Measurements from ENCODE around the gene SIL1.

Gene SIL1

DNA sequence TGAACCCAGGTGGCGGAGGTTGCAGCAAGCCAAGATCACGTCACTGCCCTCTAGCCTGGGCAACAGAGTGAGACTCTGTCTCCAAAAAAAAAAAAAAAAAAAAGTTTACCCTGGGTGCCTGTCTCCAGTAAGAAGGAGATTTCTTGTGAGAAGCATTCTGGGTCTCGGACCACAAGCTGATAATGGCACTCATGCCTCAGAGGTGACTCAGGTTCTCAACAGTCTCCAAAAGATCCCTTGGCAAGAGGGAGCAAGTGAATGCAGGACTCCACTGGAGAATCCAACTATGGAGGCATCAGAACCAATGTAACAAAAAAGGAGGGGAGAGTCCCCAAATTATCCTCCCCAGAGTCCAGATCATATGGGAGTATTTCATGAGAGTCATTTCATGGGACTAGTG, 217.0 kb downstream of the SIL1 start:
- TF ChIP-seq, protein P1, sequence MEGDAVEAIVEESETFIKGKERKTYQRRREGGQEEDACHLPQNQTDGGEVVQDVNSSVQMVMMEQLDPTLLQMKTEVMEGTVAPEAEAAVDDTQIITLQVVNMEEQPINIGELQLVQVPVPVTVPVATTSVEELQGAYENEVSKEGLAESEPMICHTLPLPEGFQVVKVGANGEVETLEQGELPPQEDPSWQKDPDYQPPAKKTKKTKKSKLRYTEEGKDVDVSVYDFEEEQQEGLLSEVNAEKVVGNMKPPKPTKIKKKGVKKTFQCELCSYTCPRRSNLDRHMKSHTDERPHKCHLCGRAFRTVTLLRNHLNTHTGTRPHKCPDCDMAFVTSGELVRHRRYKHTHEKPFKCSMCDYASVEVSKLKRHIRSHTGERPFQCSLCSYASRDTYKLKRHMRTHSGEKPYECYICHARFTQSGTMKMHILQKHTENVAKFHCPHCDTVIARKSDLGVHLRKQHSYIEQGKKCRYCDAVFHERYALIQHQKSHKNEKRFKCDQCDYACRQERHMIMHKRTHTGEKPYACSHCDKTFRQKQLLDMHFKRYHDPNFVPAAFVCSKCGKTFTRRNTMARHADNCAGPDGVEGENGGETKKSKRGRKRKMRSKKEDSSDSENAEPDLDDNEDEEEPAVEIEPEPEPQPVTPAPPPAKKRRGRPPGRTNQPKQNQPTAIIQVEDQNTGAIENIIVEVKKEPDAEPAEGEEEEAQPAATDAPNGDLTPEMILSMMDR (conservative IDR thresholded peaks at IDR 0.05; ENCODE audit: low read depth, low read length) = no peak
- no peak overlapping the region for H3K4me3 ChIP-seq (ENCODE audit: low read depth, low read length)
- DNase-seq (ENCODE audit: low read depth) = peak; percentile 52

DNA sequence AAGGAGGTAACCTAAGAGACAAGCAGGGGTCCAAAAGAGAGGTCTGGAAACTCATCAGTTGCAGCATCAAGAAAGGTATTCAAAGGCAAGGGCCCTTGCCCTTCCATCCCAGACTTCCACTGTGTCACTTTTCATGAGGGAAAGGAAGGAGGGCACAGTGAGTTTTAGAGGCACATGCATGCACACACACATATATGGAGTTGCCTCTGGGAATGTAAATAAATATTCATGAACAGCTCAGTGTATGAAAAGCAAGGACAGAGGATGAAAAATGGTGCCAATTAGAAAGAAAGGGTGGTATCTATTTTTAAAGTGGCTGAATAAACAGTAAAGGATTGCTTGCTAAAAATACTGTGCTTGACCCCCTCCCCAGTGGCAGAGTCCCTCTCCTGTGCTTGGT, 217.7 kb downstream of the SIL1 start:
- DNase-seq (ENCODE audit: low read depth) = no peak
- no peak overlapping the region for H3K4me3 ChIP-seq (ENCODE audit: low read depth, low read length)
- TF ChIP-seq, protein P1 (conservative IDR thresholded peaks at IDR 0.05; ENCODE audit: low read depth, low read length) = no peak

DNA sequence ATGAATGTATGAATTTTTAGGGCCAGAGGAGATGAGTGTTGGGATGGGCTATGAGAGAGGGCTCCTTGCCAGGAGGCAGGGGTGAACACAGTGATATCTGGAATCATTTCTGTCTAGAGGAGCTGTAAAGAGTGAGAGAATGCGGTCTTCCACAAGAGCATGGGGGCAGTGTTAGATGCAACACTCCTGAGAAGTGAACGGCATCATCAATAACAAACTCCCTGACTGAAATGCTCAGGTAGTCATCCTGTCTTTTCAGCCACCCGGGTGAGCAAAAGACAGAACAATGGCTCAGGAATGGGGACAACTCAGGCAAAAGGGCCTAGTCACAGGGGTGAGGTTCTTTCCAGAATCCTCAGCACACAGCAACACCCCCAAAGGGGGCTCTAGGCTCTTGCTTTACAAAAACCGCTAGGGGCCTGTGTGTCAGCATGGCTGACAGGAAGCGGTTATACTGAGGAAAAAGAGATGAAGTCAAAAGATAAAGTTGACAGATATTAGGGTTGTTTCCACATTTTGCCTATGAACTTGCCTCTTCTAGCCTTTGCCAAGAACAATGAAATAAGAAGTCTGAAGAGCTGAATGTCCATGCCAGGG, 218.4 kb downstream of the SIL1 start:
- TF ChIP-seq, protein P1 (conservative IDR thresholded peaks at IDR 0.05; ENCODE audit: low read depth, low read length) = no peak
- no peak for DNase-seq (ENCODE audit: low read depth)
- H3K4me3 ChIP-seq (ENCODE audit: low read depth, low read length) = no peak overlapping the region

DNA sequence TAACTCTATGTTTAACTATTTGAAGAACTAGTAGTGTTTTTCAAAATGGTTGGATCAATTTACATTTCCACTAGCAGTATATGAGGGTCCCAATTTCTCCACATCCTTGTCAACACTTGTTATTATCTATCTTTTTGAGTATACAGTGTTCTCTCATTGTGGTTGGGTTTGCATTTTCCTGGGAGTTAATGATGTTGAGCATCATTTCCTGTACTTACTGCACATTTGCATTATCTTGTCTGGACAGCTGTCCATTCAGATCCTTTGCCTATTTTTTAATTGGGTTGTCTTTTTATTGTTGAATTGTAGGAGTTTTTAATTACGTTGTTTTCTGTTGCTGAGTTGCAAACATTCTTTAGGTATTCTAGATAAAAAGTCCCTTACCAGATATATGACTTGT, 219.6 kb downstream of the SIL1 start:
- H3K4me3 ChIP-seq (ENCODE audit: low read depth, low read length) = no peak overlapping the region
- DNase-seq (ENCODE audit: low read depth) = no peak
- TF ChIP-seq, protein P1 (conservative IDR thresholded peaks at IDR 0.05; ENCODE audit: low read depth, low read length) = no peak

DNA sequence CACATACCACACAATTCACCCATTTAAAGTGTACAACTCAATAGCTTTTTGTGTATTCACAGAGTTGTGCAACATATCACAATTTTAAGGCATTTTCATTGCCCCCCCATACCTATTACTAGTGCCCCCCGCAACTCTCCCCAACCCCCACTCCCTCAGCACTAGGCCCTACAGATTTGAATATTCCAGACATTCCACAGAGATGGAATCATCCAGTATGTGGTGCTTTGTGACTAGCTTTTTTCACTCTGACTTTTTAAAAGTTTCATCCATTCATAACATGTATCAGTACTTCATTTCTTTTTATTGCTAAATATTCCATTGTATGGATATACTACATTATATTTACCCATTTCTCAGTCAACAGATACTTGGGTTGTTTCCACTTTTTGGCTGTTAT, 220.1 kb downstream of the SIL1 start:
- no peak overlapping the region for H3K4me3 ChIP-seq (ENCODE audit: low read depth, low read length)
- DNase-seq (ENCODE audit: low read depth) = no peak
- TF ChIP-seq, protein P1 (conservative IDR thresholded peaks at IDR 0.05; ENCODE audit: low read depth, low read length) = no peak

DNA sequence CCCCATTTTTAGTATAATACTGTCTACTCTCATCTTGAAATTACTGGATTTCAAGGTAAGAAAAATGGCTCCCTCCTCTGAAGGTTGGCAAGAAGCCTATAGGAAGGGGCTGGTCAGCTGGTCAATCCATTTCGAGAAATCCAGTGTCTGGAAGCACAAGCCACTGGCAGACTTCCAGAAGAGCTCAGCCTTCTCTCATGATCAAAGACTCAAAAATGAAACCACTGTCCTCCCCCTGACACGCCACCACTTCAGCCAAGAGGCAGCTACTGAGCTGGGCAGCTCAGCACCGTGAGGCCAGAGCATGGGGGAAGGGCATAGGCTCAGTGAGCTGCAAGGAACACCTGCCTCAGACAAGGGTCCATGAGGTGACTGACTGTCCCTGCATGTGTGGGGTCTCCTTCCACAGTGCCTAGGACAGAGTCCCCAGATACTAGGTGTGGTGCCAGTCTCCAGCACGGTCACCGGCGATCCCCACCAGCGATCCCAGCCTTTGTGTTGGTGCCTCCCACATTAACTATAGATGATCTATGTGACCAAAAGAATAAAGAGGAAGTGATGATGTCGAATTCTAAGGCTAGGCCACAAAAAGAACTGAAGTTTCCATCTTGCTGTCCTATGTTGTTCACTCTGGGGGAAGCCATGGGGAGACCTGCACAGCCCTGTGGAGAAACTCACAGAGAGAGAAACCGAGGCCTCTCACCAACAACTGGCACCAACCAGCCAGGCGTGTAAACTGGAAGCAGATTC, 222.9 kb downstream of the SIL1 start:
- H3K4me3 ChIP-seq (ENCODE audit: low read depth, low read length) = no peak overlapping the region
- DNase-seq (ENCODE audit: low read depth) = peak; percentile 97
- TF ChIP-seq, protein P1 (conservative IDR thresholded peaks at IDR 0.05; ENCODE audit: low read depth, low read length) = no peak

Data from choroid plexus epithelial cell (primary cell).